K562 (cell line): ENCODE results near the gene ENTPD8. TPM values are rescaled to one million over a fixed set of nuclear protein-coding genes. Genes with fewer than 3 reads are reported as not detected.

Experiments
- ETV1 ChIP-seq: fragments of 450-650 bp; conservative IDR thresholded peaks from 2 replicates; pipeline ENCODE4 v1.6.1; 2016; ENCODE audit warnings: missing genetic modification characterization, control low read depth, low read depth, missing compliant biosample characterization
- MLLT1 ChIP-seq, 2 experiments: fragments of 450-650 bp; IDR thresholded peaks; 2 replicates each; pipeline ENCODE4 v1.6.1; 2016
- NFE2L1 ChIP-seq: fragments of 450-650 bp; IDR thresholded peaks from 2 replicates; pipeline ENCODE4 v1.6.1; 2016; ENCODE audit warnings: missing genetic modification characterization, low read depth, mild to moderate bottlenecking, missing compliant biosample characterization, moderate library complexity, borderline replicate concordance
- PTBP1 ChIP-seq: fragments of 200-400 bp; formaldehyde crosslinking; IDR thresholded peaks from 2 replicates; pipeline ENCODE4 v1.6.1; 2017; ENCODE audit warnings: low read depth, low read length
- RFX7 ChIP-seq: fragments of 250-450 bp; sonication (Bioruptor Pico); IDR thresholded peaks from 2 replicates; pipeline ENCODE4 v1.5.1; 2021; ENCODE audit warnings: mild to moderate bottlenecking
- ZNF668 ChIP-seq: fragments of 250-450 bp; sonication (Bioruptor Pico); IDR thresholded peaks from 2 replicates; pipeline ENCODE4 v1.8.0; 2022; ENCODE audit warnings: mild to moderate bottlenecking, inconsistent platforms
- polyA plus RNA-seq, 8 experiments: library from polyadenylated mRNA; depleted of rRNA in 4 of 8; stranded (reverse) in 5 of 8; unstranded in 3 of 8; fragments of >200 nt; fragmentation: Nextera tagmentation in 2 of 8; fragmentation: Illumina TruSeq in 1 of 8; extraction: Ambion mirVana in 2 of 8; extraction: Trizol in 1 of 8; gene quantifications; 2 replicates each; pipeline versions ENCODE4 v1.2.1 to v1.2.3, GENCODE V29; 2011 to 2014; ENCODE audit warnings: inconsistent platforms in 1 of 8, missing spikeins in 1 of 8
- total RNA-seq, 7 experiments: library from RNA; depleted of rRNA in 6 of 7; stranded (reverse); fragments of >200 nt in 6 of 7; fragmentation: Illumina TruSeq in 2 of 7; extraction: Trizol in 2 of 7; gene quantifications; 2 replicates each; pipeline versions ENCODE4 v1.2.1 to v1.2.3, GENCODE V29; 2011 to 2021; ENCODE audit warnings: low replicate concordance in 1 of 7
- TF ChIP-seq, protein P1 (sequence below): fragments of 250-450 bp; sonication (Bioruptor Pico); IDR thresholded peaks from 2 replicates; pipeline ENCODE4 v1.5.0; 2021; ENCODE audit warnings: mild to moderate bottlenecking, borderline replicate concordance
- TF ChIP-seq, protein P2 (sequence below): fragments of 450-650 bp; formaldehyde crosslinking; IDR thresholded peaks from 2 replicates; pipeline ENCODE4 v1.4.0; 2020; ENCODE audit warnings: mild to moderate bottlenecking, moderate library complexity
- TF ChIP-seq, protein P3 (sequence below): sonication (generic); formaldehyde crosslinking; IDR thresholded peaks from 2 replicates; pipeline ENCODE4 v1.8.0; 2022; ENCODE audit warnings: mild to moderate bottlenecking, missing genetic modification reagents, borderline replicate concordance

ENTPD8 gene
- total and polyA plus RNA-seq, 9 of the 15 experiments (the other 6 are each of a cell fraction or from before 2014, with no cell fraction given), result 0.06 to 0.27 (median 0.19) TPM; not detected in 5

DNA sequence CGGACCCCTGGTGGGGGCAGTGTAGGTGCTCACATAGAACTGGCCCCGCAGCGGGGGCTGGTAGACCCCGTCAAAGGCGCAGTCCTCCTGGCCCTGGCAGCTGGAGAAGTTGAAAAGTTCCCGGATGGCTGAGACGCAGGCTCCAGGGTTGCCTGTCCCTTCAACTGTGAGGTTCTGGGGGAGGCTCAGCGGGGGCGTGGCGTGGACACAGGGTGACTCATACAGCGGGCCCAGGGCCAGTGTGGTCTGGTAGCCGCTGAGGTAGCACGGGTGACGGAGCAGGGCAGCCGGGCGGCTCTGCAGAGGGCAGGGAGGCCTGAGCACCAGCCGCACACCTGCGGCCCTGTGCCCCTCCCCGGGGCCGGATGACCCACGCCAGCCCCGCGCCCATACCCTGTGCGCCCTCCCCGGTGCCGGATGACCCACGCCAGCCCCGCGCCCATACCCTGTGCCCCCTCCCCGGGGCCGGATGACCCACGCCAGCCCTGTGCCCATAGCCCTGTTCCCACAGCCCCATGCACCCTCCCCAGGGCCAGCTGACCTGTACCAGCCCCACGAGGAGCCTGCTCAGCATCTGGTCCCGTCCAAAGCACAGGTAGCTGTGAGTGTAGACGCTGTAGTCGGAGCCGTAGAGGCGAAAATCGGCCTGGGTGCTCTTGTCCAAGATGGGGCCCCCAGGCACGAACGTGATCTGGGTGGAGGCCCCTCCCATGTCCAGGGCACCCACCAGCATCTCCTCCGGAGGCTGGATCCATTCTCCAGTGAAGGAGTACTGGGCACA is 5.0 kb downstream of the ENTPD8 start (continued):
- TF ChIP-seq, protein P1, sequence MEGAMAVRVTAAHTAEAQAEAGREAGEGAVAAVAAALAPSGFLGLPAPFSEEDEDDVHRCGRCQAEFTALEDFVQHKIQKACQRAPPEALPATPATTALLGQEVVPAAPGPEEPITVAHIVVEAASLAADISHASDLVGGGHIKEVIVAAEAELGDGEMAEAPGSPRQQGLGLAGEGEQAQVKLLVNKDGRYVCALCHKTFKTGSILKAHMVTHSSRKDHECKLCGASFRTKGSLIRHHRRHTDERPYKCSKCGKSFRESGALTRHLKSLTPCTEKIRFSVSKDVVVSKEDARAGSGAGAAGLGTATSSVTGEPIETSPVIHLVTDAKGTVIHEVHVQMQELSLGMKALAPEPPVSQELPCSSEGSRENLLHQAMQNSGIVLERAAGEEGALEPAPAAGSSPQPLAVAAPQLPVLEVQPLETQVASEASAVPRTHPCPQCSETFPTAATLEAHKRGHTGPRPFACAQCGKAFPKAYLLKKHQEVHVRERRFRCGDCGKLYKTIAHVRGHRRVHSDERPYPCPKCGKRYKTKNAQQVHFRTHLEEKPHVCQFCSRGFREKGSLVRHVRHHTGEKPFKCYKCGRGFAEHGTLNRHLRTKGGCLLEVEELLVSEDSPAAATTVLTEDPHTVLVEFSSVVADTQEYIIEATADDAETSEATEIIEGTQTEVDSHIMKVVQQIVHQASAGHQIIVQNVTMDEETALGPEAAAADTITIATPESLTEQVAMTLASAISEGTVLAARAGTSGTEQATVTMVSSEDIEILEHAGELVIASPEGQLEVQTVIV (CRISPR knock-in tag), result no peak
- TF ChIP-seq MLLT1 (IDR thresholded peaks at IDR 0.05) (no peak), ZNF668 (CRISPR knock-in tag) (no peak), PTBP1 (no peak), ETV1 (no peak), RFX7 (CRISPR knock-in tag) (no peak), NFE2L1 (tag) (no peak)
- TF ChIP-seq, protein P2, sequence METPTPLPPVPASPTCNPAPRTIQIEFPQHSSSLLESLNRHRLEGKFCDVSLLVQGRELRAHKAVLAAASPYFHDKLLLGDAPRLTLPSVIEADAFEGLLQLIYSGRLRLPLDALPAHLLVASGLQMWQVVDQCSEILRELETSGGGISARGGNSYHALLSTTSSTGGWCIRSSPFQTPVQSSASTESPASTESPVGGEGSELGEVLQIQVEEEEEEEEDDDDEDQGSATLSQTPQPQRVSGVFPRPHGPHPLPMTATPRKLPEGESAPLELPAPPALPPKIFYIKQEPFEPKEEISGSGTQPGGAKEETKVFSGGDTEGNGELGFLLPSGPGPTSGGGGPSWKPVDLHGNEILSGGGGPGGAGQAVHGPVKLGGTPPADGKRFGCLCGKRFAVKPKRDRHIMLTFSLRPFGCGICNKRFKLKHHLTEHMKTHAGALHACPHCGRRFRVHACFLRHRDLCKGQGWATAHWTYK, result no peak
- TF ChIP-seq, protein P3, sequence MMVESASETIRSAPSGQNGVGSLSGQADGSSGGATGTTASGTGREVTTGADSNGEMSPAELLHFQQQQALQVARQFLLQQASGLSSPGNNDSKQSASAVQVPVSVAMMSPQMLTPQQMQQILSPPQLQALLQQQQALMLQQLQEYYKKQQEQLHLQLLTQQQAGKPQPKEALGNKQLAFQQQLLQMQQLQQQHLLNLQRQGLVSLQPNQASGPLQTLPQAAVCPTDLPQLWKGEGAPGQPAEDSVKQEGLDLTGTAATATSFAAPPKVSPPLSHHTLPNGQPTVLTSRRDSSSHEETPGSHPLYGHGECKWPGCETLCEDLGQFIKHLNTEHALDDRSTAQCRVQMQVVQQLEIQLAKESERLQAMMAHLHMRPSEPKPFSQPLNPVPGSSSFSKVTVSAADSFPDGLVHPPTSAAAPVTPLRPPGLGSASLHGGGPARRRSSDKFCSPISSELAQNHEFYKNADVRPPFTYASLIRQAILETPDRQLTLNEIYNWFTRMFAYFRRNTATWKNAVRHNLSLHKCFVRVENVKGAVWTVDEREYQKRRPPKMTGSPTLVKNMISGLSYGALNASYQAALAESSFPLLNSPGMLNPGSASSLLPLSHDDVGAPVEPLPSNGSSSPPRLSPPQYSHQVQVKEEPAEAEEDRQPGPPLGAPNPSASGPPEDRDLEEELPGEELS (CRISPR knock-in tag), result no peak
